Liver (tissue), 9 donors: Measurements from ENCODE around the gene CDH13. TPM values are rescaled to one million over a fixed set of nuclear protein-coding genes. Genes with fewer than 3 reads are reported as not detected.

Experiments
- DNase-seq: peaks from one replicate; pipeline ENCODE4 v3.0.0-alpha.2; 2017; ENCODE audit warnings: low spot score
- H3K27ac ChIP-seq, 2 donors: one replicate each; pipeline ENCODE4 v1.7.0; 2013; ENCODE audit warnings: inconsistent platforms in 2 of 2, low read length in 2 of 2, control low read depth in 1 of 2, low read depth in 1 of 2, mild to moderate bottlenecking in 1 of 2
- H3K27me3 ChIP-seq, 4 donors: one replicate each; pipeline versions ENCODE4 v1.6.1 to v1.7.0; 2013; ENCODE audit warnings: low read length in 3 of 4, inconsistent platforms in 1 of 4, mild to moderate bottlenecking in 1 of 4, moderate library complexity in 1 of 4; ENCODE audit not compliant: control insufficient read depth in 4 of 4, insufficient read depth in 4 of 4
- H3K36me3 ChIP-seq, 4 donors: one replicate each; pipeline versions ENCODE4 v1.6.1 to v1.7.0; 2013; ENCODE audit warnings: low read length in 3 of 4, mild to moderate bottlenecking in 3 of 4, low read depth in 1 of 4, moderate library complexity in 1 of 4; ENCODE audit not compliant: control insufficient read depth in 4 of 4, insufficient read depth in 3 of 4
- H3K4me1 ChIP-seq, 4 donors: one replicate each; pipeline versions ENCODE4 v1.6.1 to v1.7.0; 2013; ENCODE audit warnings: low read length in 3 of 4, mild to moderate bottlenecking in 3 of 4, moderate library complexity in 1 of 4; ENCODE audit not compliant: control insufficient read depth in 4 of 4, insufficient read depth in 4 of 4
- H3K4me3 ChIP-seq, 3 donors: one replicate each; pipeline versions ENCODE4 v1.6.1 to v1.7.0; 2013; ENCODE audit warnings: low read length in 3 of 3, control low read depth in 1 of 3, low read depth in 1 of 3, mild to moderate bottlenecking in 1 of 3
- H3K9ac ChIP-seq, 2 donors: one replicate each; pipeline ENCODE4 v1.7.0; 2013; ENCODE audit warnings: low read length in 2 of 2, mild to moderate bottlenecking in 2 of 2, moderate library complexity in 2 of 2, control low read depth in 1 of 2, low read depth in 1 of 2
- H3K9me3 ChIP-seq, 4 donors: one replicate each; pipeline versions ENCODE4 v1.6.1 to v1.7.0; 2013; ENCODE audit warnings: low read length in 3 of 4; ENCODE audit not compliant: control insufficient read depth in 4 of 4
- EGR1 ChIP-seq, 2 donors: IDR thresholded peaks; 2 replicates each; pipeline ENCODE4 v1.6.1; 2016 to 2018; ENCODE audit warnings: antibody characterized with exemption in 2 of 2, low read depth in 2 of 2
- FOXA1 ChIP-seq: IDR thresholded peaks from 2 replicates; pipeline ENCODE4 v1.6.1; 2016; ENCODE audit warnings: antibody characterized with exemption
- GABPA ChIP-seq, 2 donors: IDR thresholded peaks in 1 of 2; conservative IDR thresholded peaks in 1 of 2; 2 replicates each; pipeline ENCODE4 v1.6.1; 2016; ENCODE audit warnings: antibody characterized with exemption in 2 of 2, mild to moderate bottlenecking in 1 of 2, moderate library complexity in 1 of 2
- HNF4A ChIP-seq, 2 donors: conservative IDR thresholded peaks; 2 replicates each; pipeline ENCODE4 v1.6.1; 2016; ENCODE audit warnings: antibody characterized with exemption in 2 of 2, mild to moderate bottlenecking in 2 of 2
- HNF4G ChIP-seq: IDR thresholded peaks from 2 replicates; pipeline ENCODE4 v1.6.1; 2016; ENCODE audit warnings: antibody characterized with exemption
- NR2F2 ChIP-seq: IDR thresholded peaks from 2 replicates; pipeline ENCODE4 v1.6.1; 2016; ENCODE audit warnings: antibody characterized with exemption
- RAD21 ChIP-seq, 2 donors: IDR thresholded peaks; 2 replicates each; pipeline ENCODE4 v1.6.1; 2016; ENCODE audit warnings: antibody characterized with exemption in 2 of 2, mild to moderate bottlenecking in 2 of 2
- RXRA ChIP-seq, 2 donors: IDR thresholded peaks; 2 replicates each; pipeline ENCODE4 v1.6.1; 2017 to 2018; ENCODE audit warnings: antibody characterized with exemption in 2 of 2, mild to moderate bottlenecking in 1 of 2
- TAF1 ChIP-seq: conservative IDR thresholded peaks from 2 replicates; pipeline ENCODE4 v1.6.1; 2016; ENCODE audit warnings: antibody characterized with exemption, mild to moderate bottlenecking
- WGBS: extraction: QIAGEN DNeasy Blood & Tissue Kit; methylation state at CpG from one replicate; pipeline ENCODE4 v1.1.7; 2013; 5-methylcytosine and 5-hydroxymethylcytosine counted together
- polyA plus RNA-seq, 2 donors: library from polyadenylated mRNA; stranded (reverse) in 1 of 2; unstranded in 1 of 2; fragments of 200-250 nt in 1 of 2; fragments of >200 nt in 1 of 2; fragmentation: Nextera tagmentation in 1 of 2; extraction: Ambion mirVana in 1 of 2; gene quantifications; one replicate each; pipeline versions ENCODE4 v1.2.1 to v1.2.3, GENCODE V29; 2013 to 2015
- total RNA-seq, 2 donors: library from RNA; depleted of rRNA; stranded (reverse); fragments of >200 nt; gene quantifications; one replicate each; pipeline ENCODE4 v1.2.3, GENCODE V29; 2014
- TF ChIP-seq, protein P1 (sequence below): IDR thresholded peaks from 2 replicates; pipeline ENCODE4 v1.6.1; 2016; ENCODE audit warnings: antibody characterized with exemption
- TF ChIP-seq, protein P2 (sequence below): IDR thresholded peaks from 2 replicates; pipeline ENCODE4 v1.6.1; 2016; ENCODE audit warnings: antibody characterized with exemption, mild to moderate bottlenecking
- TF ChIP-seq, protein P3 (sequence below): fragments of 150-350 bp; IDR thresholded peaks from 2 replicates; pipeline ENCODE4 v1.5.1; 2017; ENCODE audit warnings: improper control_type of control experiment, low read depth, low read length; ENCODE audit not compliant: missing input control
- TF ChIP-seq, protein P4 (sequence below): IDR thresholded peaks from 2 replicates; pipeline ENCODE4 v1.6.1; 2016; ENCODE audit warnings: antibody characterized with exemption
- donor health status: healthy.
- donor health status: healthy.
- donor health status: healthy.
- donor health status: healthy.
- donor health status: healthy.

The CDH13 gene
- total and polyA plus RNA-seq, 4 donors = 0.21 to 1.5 (median 0.58) TPM

DNA sequence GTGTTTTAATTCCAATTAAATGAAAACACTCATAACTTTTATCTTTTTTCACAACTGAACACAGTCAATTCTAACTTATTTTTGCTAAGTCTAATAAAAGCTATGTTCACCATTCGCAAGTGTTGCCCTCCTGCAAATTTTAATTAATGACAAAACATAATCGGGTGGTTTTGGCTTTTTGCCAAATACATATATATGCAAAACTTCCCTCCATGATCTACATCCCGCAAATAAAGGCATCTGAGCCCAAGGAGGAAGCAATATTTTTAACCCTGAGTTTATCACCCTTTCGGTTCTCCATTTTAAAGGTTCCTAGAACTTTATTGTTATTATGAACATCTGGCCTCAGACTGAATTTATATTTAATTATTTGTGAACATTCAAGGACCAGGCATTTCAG is 507.9 kb downstream of the CDH13 start:
- Histone ChIP-seq H3K27ac (no peak overlapping the region), H3K27me3 (no peaks in the 10 kb centered on the region), H3K36me3 (no peaks in the 10 kb centered on the region), H3K9ac (no peak overlapping the region), H3K9me3 (no peaks in the 10 kb centered on the region), H3K4me1 (peaks cover 0 to 8% (median 5%) of the 10 kb centered on the region in 4 donors), H3K4me3 (no peak overlapping the region)
- WGBS = 80% methylated on average over 4 of the region's 4 CpGs
- no peak for DNase-seq
- TF ChIP-seq GABPA (IDR thresholded peaks at IDR 0.05 in 1 of 2, conservative IDR thresholded peaks at IDR 0.05 in 1 of 2) (no peak), NR2F2 (no peak), EGR1 (IDR thresholded peaks at IDR 0.05; ENCODE audit: low read depth in 2 of 2) (no peak), HNF4G (no peak)
- TF ChIP-seq, protein P1, sequence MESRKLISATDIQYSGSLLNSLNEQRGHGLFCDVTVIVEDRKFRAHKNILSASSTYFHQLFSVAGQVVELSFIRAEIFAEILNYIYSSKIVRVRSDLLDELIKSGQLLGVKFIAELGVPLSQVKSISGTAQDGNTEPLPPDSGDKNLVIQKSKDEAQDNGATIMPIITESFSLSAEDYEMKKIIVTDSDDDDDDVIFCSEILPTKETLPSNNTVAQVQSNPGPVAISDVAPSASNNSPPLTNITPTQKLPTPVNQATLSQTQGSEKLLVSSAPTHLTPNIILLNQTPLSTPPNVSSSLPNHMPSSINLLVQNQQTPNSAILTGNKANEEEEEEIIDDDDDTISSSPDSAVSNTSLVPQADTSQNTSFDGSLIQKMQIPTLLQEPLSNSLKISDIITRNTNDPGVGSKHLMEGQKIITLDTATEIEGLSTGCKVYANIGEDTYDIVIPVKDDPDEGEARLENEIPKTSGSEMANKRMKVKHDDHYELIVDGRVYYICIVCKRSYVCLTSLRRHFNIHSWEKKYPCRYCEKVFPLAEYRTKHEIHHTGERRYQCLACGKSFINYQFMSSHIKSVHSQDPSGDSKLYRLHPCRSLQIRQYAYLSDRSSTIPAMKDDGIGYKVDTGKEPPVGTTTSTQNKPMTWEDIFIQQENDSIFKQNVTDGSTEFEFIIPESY = no peak

DNA sequence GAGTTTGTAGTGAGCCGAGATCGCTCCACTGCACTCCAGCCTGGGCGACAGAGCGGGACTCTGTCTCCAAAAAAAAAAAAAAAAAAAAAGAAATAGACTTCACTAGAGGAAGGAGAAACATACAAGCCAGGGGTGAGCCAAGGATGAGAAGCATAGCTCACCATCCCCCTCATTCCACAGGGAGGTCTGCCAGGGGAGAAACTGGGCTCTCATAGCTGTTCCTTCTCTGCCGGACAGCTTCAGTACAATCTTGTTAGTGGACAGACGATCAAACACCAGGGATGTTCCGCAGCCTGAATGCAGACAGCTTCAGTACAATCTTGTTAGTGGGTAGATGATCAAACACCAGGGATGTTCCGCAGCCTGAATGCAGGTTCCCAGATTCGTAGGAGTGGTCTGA is 509.6 kb downstream of the CDH13 start:
- H3K4me1 ChIP-seq = peaks cover 0 to 8% (median 5%) of the 10 kb centered on the region in 4 donors
- no peaks in the 10 kb centered on the region for H3K36me3 ChIP-seq
- no peak overlapping the region for H3K27ac ChIP-seq
- no peak overlapping the region for H3K4me3 ChIP-seq
- TF ChIP-seq, protein P2, sequence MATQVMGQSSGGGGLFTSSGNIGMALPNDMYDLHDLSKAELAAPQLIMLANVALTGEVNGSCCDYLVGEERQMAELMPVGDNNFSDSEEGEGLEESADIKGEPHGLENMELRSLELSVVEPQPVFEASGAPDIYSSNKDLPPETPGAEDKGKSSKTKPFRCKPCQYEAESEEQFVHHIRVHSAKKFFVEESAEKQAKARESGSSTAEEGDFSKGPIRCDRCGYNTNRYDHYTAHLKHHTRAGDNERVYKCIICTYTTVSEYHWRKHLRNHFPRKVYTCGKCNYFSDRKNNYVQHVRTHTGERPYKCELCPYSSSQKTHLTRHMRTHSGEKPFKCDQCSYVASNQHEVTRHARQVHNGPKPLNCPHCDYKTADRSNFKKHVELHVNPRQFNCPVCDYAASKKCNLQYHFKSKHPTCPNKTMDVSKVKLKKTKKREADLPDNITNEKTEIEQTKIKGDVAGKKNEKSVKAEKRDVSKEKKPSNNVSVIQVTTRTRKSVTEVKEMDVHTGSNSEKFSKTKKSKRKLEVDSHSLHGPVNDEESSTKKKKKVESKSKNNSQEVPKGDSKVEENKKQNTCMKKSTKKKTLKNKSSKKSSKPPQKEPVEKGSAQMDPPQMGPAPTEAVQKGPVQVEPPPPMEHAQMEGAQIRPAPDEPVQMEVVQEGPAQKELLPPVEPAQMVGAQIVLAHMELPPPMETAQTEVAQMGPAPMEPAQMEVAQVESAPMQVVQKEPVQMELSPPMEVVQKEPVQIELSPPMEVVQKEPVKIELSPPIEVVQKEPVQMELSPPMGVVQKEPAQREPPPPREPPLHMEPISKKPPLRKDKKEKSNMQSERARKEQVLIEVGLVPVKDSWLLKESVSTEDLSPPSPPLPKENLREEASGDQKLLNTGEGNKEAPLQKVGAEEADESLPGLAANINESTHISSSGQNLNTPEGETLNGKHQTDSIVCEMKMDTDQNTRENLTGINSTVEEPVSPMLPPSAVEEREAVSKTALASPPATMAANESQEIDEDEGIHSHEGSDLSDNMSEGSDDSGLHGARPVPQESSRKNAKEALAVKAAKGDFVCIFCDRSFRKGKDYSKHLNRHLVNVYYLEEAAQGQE = no peak
- TF ChIP-seq EGR1 (IDR thresholded peaks at IDR 0.05; ENCODE audit: low read depth in 2 of 2) (no peak), HNF4A (conservative IDR thresholded peaks at IDR 0.05) (no peak), RAD21 (IDR thresholded peaks at IDR 0.05) (no peak), TAF1 (no peak), FOXA1 (no peak), GABPA (IDR thresholded peaks at IDR 0.05 in 1 of 2, conservative IDR thresholded peaks at IDR 0.05 in 1 of 2) (no peak), RXRA (IDR thresholded peaks at IDR 0.05) (no peak)
- TF ChIP-seq, protein P3, sequence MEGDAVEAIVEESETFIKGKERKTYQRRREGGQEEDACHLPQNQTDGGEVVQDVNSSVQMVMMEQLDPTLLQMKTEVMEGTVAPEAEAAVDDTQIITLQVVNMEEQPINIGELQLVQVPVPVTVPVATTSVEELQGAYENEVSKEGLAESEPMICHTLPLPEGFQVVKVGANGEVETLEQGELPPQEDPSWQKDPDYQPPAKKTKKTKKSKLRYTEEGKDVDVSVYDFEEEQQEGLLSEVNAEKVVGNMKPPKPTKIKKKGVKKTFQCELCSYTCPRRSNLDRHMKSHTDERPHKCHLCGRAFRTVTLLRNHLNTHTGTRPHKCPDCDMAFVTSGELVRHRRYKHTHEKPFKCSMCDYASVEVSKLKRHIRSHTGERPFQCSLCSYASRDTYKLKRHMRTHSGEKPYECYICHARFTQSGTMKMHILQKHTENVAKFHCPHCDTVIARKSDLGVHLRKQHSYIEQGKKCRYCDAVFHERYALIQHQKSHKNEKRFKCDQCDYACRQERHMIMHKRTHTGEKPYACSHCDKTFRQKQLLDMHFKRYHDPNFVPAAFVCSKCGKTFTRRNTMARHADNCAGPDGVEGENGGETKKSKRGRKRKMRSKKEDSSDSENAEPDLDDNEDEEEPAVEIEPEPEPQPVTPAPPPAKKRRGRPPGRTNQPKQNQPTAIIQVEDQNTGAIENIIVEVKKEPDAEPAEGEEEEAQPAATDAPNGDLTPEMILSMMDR = no peak
- TF ChIP-seq, protein P4, sequence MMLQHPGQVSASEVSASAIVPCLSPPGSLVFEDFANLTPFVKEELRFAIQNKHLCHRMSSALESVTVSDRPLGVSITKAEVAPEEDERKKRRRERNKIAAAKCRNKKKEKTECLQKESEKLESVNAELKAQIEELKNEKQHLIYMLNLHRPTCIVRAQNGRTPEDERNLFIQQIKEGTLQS = no peak
- TF ChIP-seq, protein P1 = no peak
- H3K27me3 ChIP-seq = no peaks in the 10 kb centered on the region
- WGBS = 83% methylated on average over 9 of the region's 9 CpGs
- H3K9me3 ChIP-seq = no peaks in the 10 kb centered on the region
- no peak for DNase-seq
- H3K9ac ChIP-seq = no peak overlapping the region
